ENCODE measurements around the gene MATN4. TPM values are rescaled to one million over a fixed set of nuclear protein-coding genes. Genes with fewer than 3 reads are reported as not detected.

Gene MATN4
- total RNA-seq, 1 experiment from 2014 or later, result 0.64 TPM

DNA sequence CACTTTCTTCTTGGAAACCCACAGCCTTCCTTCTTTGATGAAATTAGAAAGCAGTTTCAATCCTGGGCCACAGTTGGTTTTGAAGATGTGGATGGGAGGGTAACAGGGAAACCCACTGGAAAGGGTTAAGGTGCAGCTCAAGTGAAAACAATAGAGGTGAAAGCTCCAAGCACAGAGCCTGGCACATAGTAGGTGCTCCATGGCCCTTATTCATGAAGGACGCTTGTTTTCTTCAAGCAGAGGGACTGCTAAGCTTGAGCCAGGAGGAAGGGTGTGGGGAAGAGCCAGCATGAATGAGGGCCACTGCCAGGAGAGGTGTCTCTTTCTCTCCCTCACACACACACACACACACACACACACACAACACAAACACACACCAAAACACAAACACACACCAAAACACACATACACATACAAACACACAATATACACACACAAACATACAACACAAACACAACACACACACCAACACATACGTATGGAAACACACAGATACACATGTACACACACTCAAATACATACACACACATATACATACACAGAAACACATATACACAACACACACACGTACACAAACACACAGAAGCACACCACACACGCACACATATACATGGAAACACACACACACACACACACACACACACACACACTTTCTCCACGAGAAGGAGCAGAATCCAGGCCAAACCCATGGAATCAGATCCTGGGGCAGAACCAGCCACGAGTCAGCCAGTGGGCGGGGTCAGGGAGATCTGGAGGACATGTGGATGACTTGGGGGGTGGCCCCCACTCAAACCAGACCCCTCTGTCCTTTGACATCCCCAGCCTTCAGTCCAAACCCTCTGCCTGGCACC lies 25.2 kb downstream of the MATN4 start:
- CTCF ChIA-PET, result interaction anchor here (1.1 to 2.2 kb wide), 2 partner anchors 9 to 11 kb away, joined by 4 to 9 read pairs; no protein-coding TSS in a partner anchor

More for the DNA sequence above, 25.2 kb downstream of the MATN4 start:
- BruUV-seq (replicated peaks), result no TSS peak
- Histone ChIP-seq H3K27me3 (ENCODE audit: insufficient read depth, low read length) (no peaks in the 10 kb centered on the region), H3K4me2 (ENCODE audit: low read length) (peak overlapping the region; percentile 41), H3K9ac (ENCODE audit: low read length) (no peak overlapping the region), H2AFZ (ENCODE audit: low read depth, low read length, poor library complexity, severe bottlenecking) (no peak overlapping the region), H4K20me1 (ENCODE audit: insufficient read depth) (no peaks in the 10 kb centered on the region), H3K9me3 (ENCODE audit: control insufficient read depth in 1 of 2, insufficient read depth in 1 of 2, low read depth in 1 of 2, low read length in 2 of 2) (no peaks in the 10 kb centered on the region), H3K9me2 (ENCODE audit: insufficient read depth) (no peaks in the 10 kb centered on the region), H3K27ac (ENCODE audit: low read depth, low read length) (no peak overlapping the region), H3K36me3 (ENCODE audit: control insufficient read depth in 1 of 2, insufficient read depth in 2 of 2, low read length in 2 of 2) (no peaks in the 10 kb centered on the region), H3K79me2 (ENCODE audit: insufficient read depth, low read length) (no peaks in the 10 kb centered on the region), H3K4me3 (replicated peaks in 1 of 2; ENCODE audit: low read depth in 1 of 2, low read length in 2 of 2) (no peak overlapping the region), H3K4me1 (ENCODE audit: control insufficient read depth in 1 of 2, insufficient read depth in 2 of 2, low read length in 2 of 2) (peaks cover 0 to 11% of the 10 kb centered on the region in 2 experiments; a peak in 3 of 4 replicates)
- TF ChIP-seq SP1 (IDR thresholded peaks at IDR 0.05; ENCODE audit: low read depth), result no peak
- TF ChIP-seq, protein P1, sequence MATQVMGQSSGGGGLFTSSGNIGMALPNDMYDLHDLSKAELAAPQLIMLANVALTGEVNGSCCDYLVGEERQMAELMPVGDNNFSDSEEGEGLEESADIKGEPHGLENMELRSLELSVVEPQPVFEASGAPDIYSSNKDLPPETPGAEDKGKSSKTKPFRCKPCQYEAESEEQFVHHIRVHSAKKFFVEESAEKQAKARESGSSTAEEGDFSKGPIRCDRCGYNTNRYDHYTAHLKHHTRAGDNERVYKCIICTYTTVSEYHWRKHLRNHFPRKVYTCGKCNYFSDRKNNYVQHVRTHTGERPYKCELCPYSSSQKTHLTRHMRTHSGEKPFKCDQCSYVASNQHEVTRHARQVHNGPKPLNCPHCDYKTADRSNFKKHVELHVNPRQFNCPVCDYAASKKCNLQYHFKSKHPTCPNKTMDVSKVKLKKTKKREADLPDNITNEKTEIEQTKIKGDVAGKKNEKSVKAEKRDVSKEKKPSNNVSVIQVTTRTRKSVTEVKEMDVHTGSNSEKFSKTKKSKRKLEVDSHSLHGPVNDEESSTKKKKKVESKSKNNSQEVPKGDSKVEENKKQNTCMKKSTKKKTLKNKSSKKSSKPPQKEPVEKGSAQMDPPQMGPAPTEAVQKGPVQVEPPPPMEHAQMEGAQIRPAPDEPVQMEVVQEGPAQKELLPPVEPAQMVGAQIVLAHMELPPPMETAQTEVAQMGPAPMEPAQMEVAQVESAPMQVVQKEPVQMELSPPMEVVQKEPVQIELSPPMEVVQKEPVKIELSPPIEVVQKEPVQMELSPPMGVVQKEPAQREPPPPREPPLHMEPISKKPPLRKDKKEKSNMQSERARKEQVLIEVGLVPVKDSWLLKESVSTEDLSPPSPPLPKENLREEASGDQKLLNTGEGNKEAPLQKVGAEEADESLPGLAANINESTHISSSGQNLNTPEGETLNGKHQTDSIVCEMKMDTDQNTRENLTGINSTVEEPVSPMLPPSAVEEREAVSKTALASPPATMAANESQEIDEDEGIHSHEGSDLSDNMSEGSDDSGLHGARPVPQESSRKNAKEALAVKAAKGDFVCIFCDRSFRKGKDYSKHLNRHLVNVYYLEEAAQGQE (IDR thresholded peaks at IDR 0.05; ENCODE audit: low read depth), result no peak
- no peak for TF ChIP-seq SRF (IDR thresholded peaks at IDR 0.05; ENCODE audit: low read depth)
- TF ChIP-seq, protein P2, sequence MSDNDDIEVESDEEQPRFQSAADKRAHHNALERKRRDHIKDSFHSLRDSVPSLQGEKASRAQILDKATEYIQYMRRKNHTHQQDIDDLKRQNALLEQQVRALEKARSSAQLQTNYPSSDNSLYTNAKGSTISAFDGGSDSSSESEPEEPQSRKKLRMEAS (IDR thresholded peaks at IDR 0.05), result no peak
- TF ChIP-seq ZFX (IDR thresholded peaks at IDR 0.05), result no peak
- TF ChIP-seq, protein P3, sequence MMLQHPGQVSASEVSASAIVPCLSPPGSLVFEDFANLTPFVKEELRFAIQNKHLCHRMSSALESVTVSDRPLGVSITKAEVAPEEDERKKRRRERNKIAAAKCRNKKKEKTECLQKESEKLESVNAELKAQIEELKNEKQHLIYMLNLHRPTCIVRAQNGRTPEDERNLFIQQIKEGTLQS (IDR thresholded peaks at IDR 0.05), result no peak
- no peak for TF ChIP-seq CBX3 (IDR thresholded peaks at IDR 0.05; ENCODE audit: low read depth)
- no peak for TF ChIP-seq JUND (IDR thresholded peaks at IDR 0.05)
- TF ChIP-seq ZNF274 (IDR thresholded peaks at IDR 0.05; ENCODE audit: low read depth, low read length), result no peak
- TF ChIP-seq ELF1 (IDR thresholded peaks at IDR 0.05; ENCODE audit: borderline replicate concordance, low read depth), result no peak
- TF ChIP-seq TCF7L2 (IDR thresholded peaks at IDR 0.05; ENCODE audit: borderline replicate concordance, extremely low read depth, insufficient read depth, insufficient read length), result no peak
- no peak for TF ChIP-seq CEBPB (IDR thresholded peaks at IDR 0.05; ENCODE audit: low read depth)
- TF ChIP-seq POLR2AphosphoS5 (IDR thresholded peaks at IDR 0.05; ENCODE audit: low read depth, low read length), result no peak
- TF ChIP-seq, protein P4, sequence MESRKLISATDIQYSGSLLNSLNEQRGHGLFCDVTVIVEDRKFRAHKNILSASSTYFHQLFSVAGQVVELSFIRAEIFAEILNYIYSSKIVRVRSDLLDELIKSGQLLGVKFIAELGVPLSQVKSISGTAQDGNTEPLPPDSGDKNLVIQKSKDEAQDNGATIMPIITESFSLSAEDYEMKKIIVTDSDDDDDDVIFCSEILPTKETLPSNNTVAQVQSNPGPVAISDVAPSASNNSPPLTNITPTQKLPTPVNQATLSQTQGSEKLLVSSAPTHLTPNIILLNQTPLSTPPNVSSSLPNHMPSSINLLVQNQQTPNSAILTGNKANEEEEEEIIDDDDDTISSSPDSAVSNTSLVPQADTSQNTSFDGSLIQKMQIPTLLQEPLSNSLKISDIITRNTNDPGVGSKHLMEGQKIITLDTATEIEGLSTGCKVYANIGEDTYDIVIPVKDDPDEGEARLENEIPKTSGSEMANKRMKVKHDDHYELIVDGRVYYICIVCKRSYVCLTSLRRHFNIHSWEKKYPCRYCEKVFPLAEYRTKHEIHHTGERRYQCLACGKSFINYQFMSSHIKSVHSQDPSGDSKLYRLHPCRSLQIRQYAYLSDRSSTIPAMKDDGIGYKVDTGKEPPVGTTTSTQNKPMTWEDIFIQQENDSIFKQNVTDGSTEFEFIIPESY (IDR thresholded peaks at IDR 0.05; ENCODE audit: extremely low read depth, insufficient replicate concordance, low read length), result no peak
- intact Hi-C loops (cut with micrococcal nuclease), result no loop called here
- ATAC-seq (peak; percentile 52), DNase-seq (ENCODE audit: low read depth, low spot score) (no peak)
- POLR2A ChIA-PET, result interaction anchor here (0.7 kb wide), 1 partner anchor 62 kb away, joined by 3 read pairs; no protein-coding TSS in a partner anchor
- RAD21 ChIA-PET (ENCODE audit: low non-redundant PET in 1 of 2, low total read pairs in 2 of 2, uncharacterized antibody in 2 of 2, unreplicated experiment in 2 of 2), result no interaction called here
